Loucy (cell line): ENCODE results near the gene C2orf68.

ENCODE experiments used
- H2AFZ ChIP-seq: fragments of 200-600 bp; sonication (generic); 2 replicates; pipeline ENCODE4 v1.6.0; 2016; ENCODE audit warnings: antibody characterized with exemption, mild to moderate bottlenecking, low read length, moderate library complexity
- H3F3A ChIP-seq: fragments of 200-600 bp; 2 replicates; pipeline ENCODE4 v1.6.0; 2016; ENCODE audit warnings: antibody characterized with exemption, low read depth, mild to moderate bottlenecking
- H3K27me3 ChIP-seq: fragments of 200-600 bp; sonication (generic); 2 replicates; pipeline ENCODE4 v1.6.1; 2014; ENCODE audit warnings: low read length, mild to moderate bottlenecking; ENCODE audit not compliant: insufficient read depth, poor library complexity, severe bottlenecking
- H3K36me3 ChIP-seq: fragments of 200-600 bp; sonication (generic); 2 replicates; pipeline ENCODE4 v1.6.1; 2016; ENCODE audit warnings: low read length; ENCODE audit not compliant: insufficient read depth
- H3K4me1 ChIP-seq: fragments of 200-600 bp; sonication (generic); 2 replicates; pipeline ENCODE4 v1.5.1; 2014; ENCODE audit warnings: low read length, mild to moderate bottlenecking; ENCODE audit not compliant: insufficient read depth, poor library complexity, severe bottlenecking
- H3K4me2 ChIP-seq: fragments of 200-600 bp; sonication (generic); 2 replicates; pipeline ENCODE4 v1.6.0; 2014; ENCODE audit warnings: antibody characterized with exemption, low read length, low read depth, mild to moderate bottlenecking; ENCODE audit not compliant: poor library complexity, severe bottlenecking
- H3K4me3 ChIP-seq: fragments of 200-600 bp; sonication (generic); 2 replicates; pipeline ENCODE4 v1.5.1; 2014; ENCODE audit warnings: low read length, mild to moderate bottlenecking, mixed read lengths; ENCODE audit not compliant: poor library complexity, severe bottlenecking
- H3K79me2 ChIP-seq: fragments of 200-600 bp; sonication (generic); 2 replicates; pipeline ENCODE4 v1.6.1; 2014; ENCODE audit warnings: low read length; ENCODE audit not compliant: insufficient read depth
- H3K9ac ChIP-seq: fragments of 200-600 bp; sonication (generic); 2 replicates; pipeline ENCODE4 v1.6.0; 2014; ENCODE audit warnings: mild to moderate bottlenecking, low read depth, low read length, moderate library complexity; ENCODE audit not compliant: poor library complexity, severe bottlenecking
- H3K9me2 ChIP-seq: fragments of 200-600 bp; sonication (generic); replicated peaks from 2 replicates; pipeline ENCODE4 v1.6.1; 2016; ENCODE audit warnings: low read depth, low read length, mixed read lengths
- H3K9me3 ChIP-seq: fragments of 200-600 bp; sonication (generic); 2 replicates; pipeline ENCODE4 v1.6.1; 2014; ENCODE audit warnings: mild to moderate bottlenecking, antibody characterized with exemption, low read length, low read depth; ENCODE audit not compliant: insufficient read depth
- H4K20me1 ChIP-seq: fragments of 200-600 bp; sonication (generic); 2 replicates; pipeline ENCODE4 v1.6.0; 2014; ENCODE audit warnings: antibody characterized with exemption, low read length, mild to moderate bottlenecking; ENCODE audit not compliant: insufficient read depth, poor library complexity, severe bottlenecking
- EZH2phosphoT487 ChIP-seq: fragments of 200-600 bp; IDR thresholded peaks from 2 replicates; pipeline ENCODE4 v1.6.1; 2018; ENCODE audit warnings: antibody characterized with exemption, mild to moderate bottlenecking, moderate library complexity, borderline replicate concordance
- TF ChIP-seq, protein P1 (sequence below): fragments of 200-600 bp; sonication (generic); conservative IDR thresholded peaks from 2 replicates; pipeline ENCODE4 v1.5.1; 2014; ENCODE audit warnings: mild to moderate bottlenecking, antibody characterized with exemption, low read length

C2orf68 gene

DNA sequence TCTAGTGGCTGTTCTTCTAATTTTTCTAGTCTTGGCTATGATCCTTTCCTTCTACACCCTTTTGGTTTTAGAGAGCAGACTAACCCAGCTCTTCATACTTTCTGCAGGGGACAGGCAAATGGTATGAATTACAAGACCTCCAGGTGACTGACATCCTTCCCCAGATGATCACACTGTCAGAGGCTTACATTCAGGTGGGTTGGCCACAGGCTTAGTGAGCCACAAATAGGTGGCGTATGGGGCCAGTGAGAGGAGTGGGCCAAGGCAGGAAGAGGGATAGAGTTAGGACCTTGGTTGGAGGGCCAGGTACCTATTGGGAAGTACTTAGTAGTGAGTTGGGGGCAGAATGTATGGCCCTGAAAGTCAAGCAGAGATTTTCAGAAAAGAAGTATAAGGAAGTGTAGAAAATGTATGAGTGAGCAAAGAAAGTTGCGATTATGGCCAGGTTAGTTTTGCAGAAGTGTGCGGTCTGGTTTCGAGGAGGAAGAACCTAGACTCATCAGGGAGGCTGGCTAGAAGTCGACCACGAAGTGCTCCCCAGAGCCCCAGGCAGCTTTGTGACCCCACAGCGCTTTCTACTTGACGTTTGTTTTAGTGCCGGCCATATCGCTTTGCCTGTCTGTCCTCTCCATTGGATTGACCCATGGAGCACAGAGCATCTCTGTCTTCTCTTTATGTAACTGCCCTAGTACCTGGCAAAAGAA, 36.1 kb upstream of the C2orf68 start:
- no peak overlapping the region for H2AFZ ChIP-seq
- no peaks in the 10 kb centered on the region for H3K27me3 ChIP-seq
- no peaks in the 10 kb centered on the region for H3K9me2 ChIP-seq
- no peaks in the 10 kb centered on the region for H3K9me3 ChIP-seq
- H3K4me2 ChIP-seq = no peak overlapping the region
- no peak overlapping the region for H3K9ac ChIP-seq
- H3K79me2 ChIP-seq = no peaks in the 10 kb centered on the region
- H4K20me1 ChIP-seq = no peaks in the 10 kb centered on the region
- H3K4me1 ChIP-seq = no peaks in the 10 kb centered on the region
- H3K36me3 ChIP-seq = peaks cover 94% of the 10 kb centered on the region
- TF ChIP-seq, protein P1, sequence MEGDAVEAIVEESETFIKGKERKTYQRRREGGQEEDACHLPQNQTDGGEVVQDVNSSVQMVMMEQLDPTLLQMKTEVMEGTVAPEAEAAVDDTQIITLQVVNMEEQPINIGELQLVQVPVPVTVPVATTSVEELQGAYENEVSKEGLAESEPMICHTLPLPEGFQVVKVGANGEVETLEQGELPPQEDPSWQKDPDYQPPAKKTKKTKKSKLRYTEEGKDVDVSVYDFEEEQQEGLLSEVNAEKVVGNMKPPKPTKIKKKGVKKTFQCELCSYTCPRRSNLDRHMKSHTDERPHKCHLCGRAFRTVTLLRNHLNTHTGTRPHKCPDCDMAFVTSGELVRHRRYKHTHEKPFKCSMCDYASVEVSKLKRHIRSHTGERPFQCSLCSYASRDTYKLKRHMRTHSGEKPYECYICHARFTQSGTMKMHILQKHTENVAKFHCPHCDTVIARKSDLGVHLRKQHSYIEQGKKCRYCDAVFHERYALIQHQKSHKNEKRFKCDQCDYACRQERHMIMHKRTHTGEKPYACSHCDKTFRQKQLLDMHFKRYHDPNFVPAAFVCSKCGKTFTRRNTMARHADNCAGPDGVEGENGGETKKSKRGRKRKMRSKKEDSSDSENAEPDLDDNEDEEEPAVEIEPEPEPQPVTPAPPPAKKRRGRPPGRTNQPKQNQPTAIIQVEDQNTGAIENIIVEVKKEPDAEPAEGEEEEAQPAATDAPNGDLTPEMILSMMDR = no peak
- no peak for TF ChIP-seq EZH2phosphoT487
- no peaks in the 10 kb centered on the region for H3F3A ChIP-seq
- H3K4me3 ChIP-seq = no peak overlapping the region

DNA sequence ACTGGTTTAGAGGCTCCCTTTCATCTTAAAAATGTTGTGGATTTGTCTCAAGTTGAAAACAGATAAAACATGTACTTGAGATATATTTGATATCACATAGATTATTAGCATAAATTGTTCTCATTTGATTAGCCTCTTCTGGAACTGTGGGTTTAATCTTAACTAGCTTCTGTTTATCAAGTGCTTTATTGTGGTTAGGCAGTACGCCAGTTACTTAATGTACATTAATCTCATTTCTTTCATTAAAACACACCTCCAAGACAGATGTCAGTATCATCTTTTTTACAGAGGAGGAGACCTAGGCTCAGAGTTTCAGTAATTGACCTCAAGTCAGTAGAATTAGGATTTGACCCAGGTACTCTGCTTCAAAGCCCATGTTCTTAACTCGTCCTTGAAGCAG, 34.3 kb upstream of the C2orf68 start:
- no peaks in the 10 kb centered on the region for H3K79me2 ChIP-seq
- H3K4me2 ChIP-seq = no peak overlapping the region
- no peaks in the 10 kb centered on the region for H3K4me1 ChIP-seq
- H3K9me3 ChIP-seq = no peaks in the 10 kb centered on the region
- H3K36me3 ChIP-seq = peaks cover 97% of the 10 kb centered on the region
- no peaks in the 10 kb centered on the region for H3K9me2 ChIP-seq
- H3F3A ChIP-seq = no peaks in the 10 kb centered on the region
- no peak overlapping the region for H3K4me3 ChIP-seq
- no peak for TF ChIP-seq EZH2phosphoT487
- TF ChIP-seq, protein P1 = no peak
- H4K20me1 ChIP-seq = no peaks in the 10 kb centered on the region
- no peak overlapping the region for H2AFZ ChIP-seq
- H3K9ac ChIP-seq = no peak overlapping the region
- no peaks in the 10 kb centered on the region for H3K27me3 ChIP-seq

DNA sequence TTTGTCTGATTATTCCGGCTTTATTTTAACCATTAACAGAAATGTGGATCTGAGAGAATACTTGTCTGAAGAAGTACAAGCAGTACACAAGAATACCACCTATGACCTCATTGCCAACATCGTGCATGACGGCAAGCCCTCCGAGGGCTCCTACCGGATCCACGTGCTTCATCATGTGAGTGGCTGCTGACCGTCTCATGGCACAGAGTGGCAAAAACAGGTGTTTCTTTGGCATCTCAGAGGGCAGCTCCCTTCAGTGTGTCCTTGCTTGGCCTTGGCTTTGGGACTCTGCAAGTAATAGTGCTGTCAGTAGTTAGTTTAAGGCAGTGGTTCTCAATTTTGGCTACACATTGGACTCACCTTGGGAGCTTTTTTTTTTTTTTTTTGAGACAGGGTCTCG, 33.0 kb upstream of the C2orf68 start:
- H3K4me3 ChIP-seq = no peak overlapping the region
- H4K20me1 ChIP-seq = no peaks in the 10 kb centered on the region
- TF ChIP-seq, protein P1 = no peak
- TF ChIP-seq EZH2phosphoT487 = no peak
- no peak overlapping the region for H3K4me2 ChIP-seq
- no peaks in the 10 kb centered on the region for H3K79me2 ChIP-seq
- H3F3A ChIP-seq = no peaks in the 10 kb centered on the region
- no peak overlapping the region for H2AFZ ChIP-seq
- no peaks in the 10 kb centered on the region for H3K4me1 ChIP-seq
- no peaks in the 10 kb centered on the region for H3K27me3 ChIP-seq
- H3K9me3 ChIP-seq = no peaks in the 10 kb centered on the region
- H3K36me3 ChIP-seq = peaks cover 96% of the 10 kb centered on the region
- no peaks in the 10 kb centered on the region for H3K9me2 ChIP-seq
- no peak overlapping the region for H3K9ac ChIP-seq
